Measurements from ENCODE around the gene COL4A5. TPM values are rescaled to one million over a fixed set of nuclear protein-coding genes. Genes with fewer than 3 reads are reported as not detected.
"Not testable (repeated sequence)": the region's sequence is repeated elsewhere in the genome, so short reads cannot be mapped to it uniquely, and the experiment has no call there.

The COL4A5 gene
- total RNA-seq, 1 donor from 2014 or later, result 84.2 TPM

GRCh38 chrX:108453841-108454240 is 14.2 kb downstream of the COL4A5 start:
- DNase-seq (ENCODE audit: extremely low read depth, low read depth, low spot score), result no peak

GRCh38 chrX:108456971-108457477 is 17.4 kb downstream of the COL4A5 start:
- DNase-seq (ENCODE audit: extremely low read depth, low read depth, low spot score), result no peak

GRCh38 chrX:108464604-108465003 is 25.0 kb downstream of the COL4A5 start:
- DNase-seq (ENCODE audit: extremely low read depth, low read depth, low spot score), result no peak

GRCh38 chrX:108468486-108468885 is 28.8 kb downstream of the COL4A5 start:
- no peak for DNase-seq (ENCODE audit: extremely low read depth, low read depth, low spot score)

GRCh38 chrX:108473979-108474378 is 34.3 kb downstream of the COL4A5 start:
- no peak for DNase-seq (ENCODE audit: extremely low read depth, low read depth, low spot score)

- not testable (repeated sequence) for DNase-seq (ENCODE audit: extremely low read depth, low read depth, low spot score)
Observed at GRCh38 chrX:108481528-108481927, 41.9 kb downstream of the COL4A5 start.

GRCh38 chrX:108484251-108484650 is 44.6 kb downstream of the COL4A5 start:
- no peak for DNase-seq (ENCODE audit: extremely low read depth, low read depth, low spot score)

GRCh38 chrX:108485960-108486359 is 46.3 kb downstream of the COL4A5 start:
- no peak for DNase-seq (ENCODE audit: extremely low read depth, low read depth, low spot score)

GRCh38 chrX:108494406-108495090 is 54.9 kb downstream of the COL4A5 start:
- no peak for DNase-seq (ENCODE audit: extremely low read depth, low read depth, low spot score)

- DNase-seq (ENCODE audit: extremely low read depth, low read depth, low spot score), result no peak
Observed at GRCh38 chrX:108511721-108512120, 72.1 kb downstream of the COL4A5 start.

GRCh38 chrX:108516184-108516583 is 76.5 kb downstream of the COL4A5 start:
- DNase-seq (ENCODE audit: extremely low read depth, low read depth, low spot score), result no peak

GRCh38 chrX:108527724-108528123 is 88.1 kb downstream of the COL4A5 start:
- no peak for DNase-seq (ENCODE audit: extremely low read depth, low read depth, low spot score)

GRCh38 chrX:108537005-108537404 is 97.4 kb downstream of the COL4A5 start:
- peak; percentile 23 for DNase-seq (ENCODE audit: extremely low read depth, low read depth, low spot score)

GRCh38 chrX:108541286-108541685 is 101.6 kb downstream of the COL4A5 start:
- DNase-seq (ENCODE audit: extremely low read depth, low read depth, low spot score), result no peak

GRCh38 chrX:108557580-108557979 is 117.9 kb downstream of the COL4A5 start:
- DNase-seq (ENCODE audit: extremely low read depth, low read depth, low spot score), result no peak

- no peak for DNase-seq (ENCODE audit: extremely low read depth, low read depth, low spot score)
Observed at GRCh38 chrX:108558217-108558616, 118.6 kb downstream of the COL4A5 start.

GRCh38 chrX:108573136-108573535 is 133.5 kb downstream of the COL4A5 start:
- DNase-seq (ENCODE audit: extremely low read depth, low read depth, low spot score), result no peak

GRCh38 chrX:108582151-108582550 is 142.5 kb downstream of the COL4A5 start:
- DNase-seq (ENCODE audit: extremely low read depth, low read depth, low spot score), result no peak

- no peak for DNase-seq (ENCODE audit: extremely low read depth, low read depth, low spot score)
Observed at GRCh38 chrX:108584617-108585211, 145.1 kb downstream of the COL4A5 start.

- DNase-seq (ENCODE audit: extremely low read depth, low read depth, low spot score), result peak; percentile 14
Observed at GRCh38 chrX:108590496-108590895, 150.9 kb downstream of the COL4A5 start.

GRCh38 chrX:108601276-108601675 is 161.6 kb downstream of the COL4A5 start:
- no peak for DNase-seq (ENCODE audit: extremely low read depth, low read depth, low spot score)

- DNase-seq (ENCODE audit: extremely low read depth, low read depth, low spot score), result no peak
Observed at GRCh38 chrX:108610141-108610540, 170.5 kb downstream of the COL4A5 start.
